Heart right ventricle (tissue), 16 donors: ENCODE measurements around the gene PCDHB2. TPM values are rescaled to one million over a fixed set of nuclear protein-coding genes. Genes with fewer than 3 reads are reported as not detected.
A peak's percentile ranks its signal among the peaks of the same experiment; 100 is the strongest.
"Not testable (repeated sequence)": the region's sequence is repeated elsewhere in the genome, so short reads cannot be mapped to it uniquely, and the experiment has no call there.

ENCODE experiments used
- ATAC-seq, 8 donors: fragments of 200-7000 bp; cut with Tn5 transposase; one replicate each; pipeline ENCODE4 v1.9.1; 2020; ENCODE audit warnings: mild to moderate bottlenecking in 8 of 8, moderate library complexity in 8 of 8, moderate number of reproducible peaks in 1 of 8
- DNase-seq, 2 donors: peaks; one replicate each; pipeline ENCODE4 v3.0.0-alpha.2; 2020
- H3K27ac ChIP-seq, 10 donors: fragments of 200-600 bp; sonication (generic) in 2 of 10; one replicate each; pipeline versions ENCODE4 v1.5.0 to v1.8.0; 2020 to 2022; ENCODE audit warnings: mild to moderate bottlenecking in 3 of 10
- H3K27me3 ChIP-seq, 7 donors: fragments of 200-600 bp; one replicate each; pipeline ENCODE4 v1.8.0; 2021 to 2022; ENCODE audit warnings: mild to moderate bottlenecking in 2 of 7
- H3K36me3 ChIP-seq, 9 donors: fragments of 200-600 bp; sonication (generic) in 1 of 9; one replicate each; pipeline versions ENCODE4 v1.5.0 to v1.8.0; 2020 to 2022; ENCODE audit warnings: mild to moderate bottlenecking in 2 of 9
- H3K4me1 ChIP-seq, 9 donors: fragments of 200-600 bp; sonication (generic) in 1 of 9; one replicate each; pipeline versions ENCODE4 v1.5.0 to v1.8.0; 2020 to 2022; ENCODE audit warnings: mild to moderate bottlenecking in 4 of 9
- H3K4me3 ChIP-seq, 10 donors: fragments of 200-600 bp; sonication (generic) in 2 of 10; one replicate each; pipeline versions ENCODE4 v1.5.0 to v1.8.0; 2020 to 2022; ENCODE audit warnings: mild to moderate bottlenecking in 7 of 10, moderate library complexity in 2 of 10
- H3K9me3 ChIP-seq, 11 donors: fragments of 200-600 bp in 10 of 11; sonication (generic) in 2 of 11; one replicate each; pipeline versions ENCODE4 v1.5.0 to v1.8.0; 2013 to 2022; ENCODE audit warnings: mild to moderate bottlenecking in 2 of 11, control low read depth in 1 of 11, moderate library complexity in 1 of 11
- WGBS, 2 donors: extraction: QIAGEN DNeasy Blood & Tissue Kit; methylation state at CpG; one replicate each; pipeline ENCODE4 v1.1.7; 2013; ENCODE audit warnings: inconsistent platforms in 1 of 2; 5-methylcytosine and 5-hydroxymethylcytosine counted together
- intact Hi-C, 10 donors: fragments of 100-400 bp; cut with DNase I; formaldehyde crosslinking; loops; one replicate each; pipeline versions ENCODE4 v1.11.1 to v1.14.2; 2022
- polyA plus RNA-seq, 2 donors: library from polyadenylated mRNA; stranded (reverse); fragments of 200-250 nt; gene quantifications; one replicate each; pipeline ENCODE4 v1.2.3, GENCODE V29; 2013
- total RNA-seq, 10 donors: library from RNA; stranded (reverse); fragmentation: NEBNext Ultra II Directional in 3 of 10; extraction: Animal tissue kit (Norgen Biotek cat#: 25700) in 3 of 10; gene quantifications; one replicate each; pipeline versions ENCODE4 v1.2.1 to v1.2.4, GENCODE V29; 2021 to 2023
- TF ChIP-seq, protein P1 (sequence below), 9 donors: fragments of 200-600 bp; sonication (generic) in 2 of 9; IDR thresholded peaks; one replicate each; pipeline versions ENCODE4 v1.5.0 to v1.8.0; 2021 to 2022; ENCODE audit warnings: antibody characterized with exemption in 9 of 9, mild to moderate bottlenecking in 5 of 9, moderate library complexity in 1 of 9
- donor health status: Arrhythmogenic right ventricular cardiomyopathy.
- donor health status: ischemic (EF 13 %, LVEDD 7.1; RV severe dilation, severe dysfunction).
- donor health status: healthy with polysubstance abuse.
- donor health status: DM: no; HTN: yes; CAD: no.
- donor health status: DM: no; HTN: no; CAD: no.
- donor health status: ischemic (EF 25% LVEDD 6.9; RV normal size, moderate dysfunction).
- donor health status: ischemic (EF 25% LVEDD 5.7; RV mildly dilated, moderate dysfunction).
- donor health status: healthy.
- donor health status: DM: yes; HTN: yes; CAD: no.
- donor health status: Ischemic cardiomyopathy.
- donor health status: ischemic (EF 35%, LVEDD 5.7; RV mildly dilated, moderate dysfunction).
- donor health status: nonischemic (EF 11% LVEDD 7.7; RV severe dilation, severe dysfunction).
- donor health status: DM: yes; HTN: yes; CAD: no.
- donor health status: PGD.
- donor health status: ischemic (EF 29% LVEDD 5.4; RV normal size, mild dysfunction).
- donor health status: nonischemic (EF 23%, LVEDD 6.1; RV moderate dilation, normal function).

The PCDHB2 gene
- total and polyA plus RNA-seq, 12 donors: 0.58 to 3.8 (median 2.1) TPM

DNA sequence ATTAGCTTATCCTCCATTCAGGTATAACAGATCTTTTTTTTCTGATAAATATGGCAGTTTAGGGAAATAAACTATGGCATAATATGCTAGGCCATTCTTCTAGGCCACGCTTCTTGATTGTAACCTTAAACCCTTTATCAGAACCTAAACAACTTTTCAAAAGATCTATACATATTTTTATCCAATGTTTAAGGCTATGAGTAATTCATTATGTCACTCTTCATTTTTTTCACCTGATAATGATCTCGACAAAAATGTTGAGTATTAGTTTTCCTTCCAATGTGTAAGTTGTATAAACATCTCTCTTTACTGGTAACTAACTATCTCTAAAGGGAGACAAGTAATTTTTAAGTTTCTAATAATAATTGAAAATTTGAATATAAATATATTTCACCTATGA is 24.8 kb downstream of the PCDHB2 start:
- peaks cover 0 to 25% (median 18%) of the 10 kb centered on the region in 7 donors for H3K27me3 ChIP-seq
- H3K4me3 ChIP-seq: no peak overlapping the region
- H3K36me3 ChIP-seq: no peaks in the 10 kb centered on the region
- no peak for DNase-seq
- TF ChIP-seq, protein P1, sequence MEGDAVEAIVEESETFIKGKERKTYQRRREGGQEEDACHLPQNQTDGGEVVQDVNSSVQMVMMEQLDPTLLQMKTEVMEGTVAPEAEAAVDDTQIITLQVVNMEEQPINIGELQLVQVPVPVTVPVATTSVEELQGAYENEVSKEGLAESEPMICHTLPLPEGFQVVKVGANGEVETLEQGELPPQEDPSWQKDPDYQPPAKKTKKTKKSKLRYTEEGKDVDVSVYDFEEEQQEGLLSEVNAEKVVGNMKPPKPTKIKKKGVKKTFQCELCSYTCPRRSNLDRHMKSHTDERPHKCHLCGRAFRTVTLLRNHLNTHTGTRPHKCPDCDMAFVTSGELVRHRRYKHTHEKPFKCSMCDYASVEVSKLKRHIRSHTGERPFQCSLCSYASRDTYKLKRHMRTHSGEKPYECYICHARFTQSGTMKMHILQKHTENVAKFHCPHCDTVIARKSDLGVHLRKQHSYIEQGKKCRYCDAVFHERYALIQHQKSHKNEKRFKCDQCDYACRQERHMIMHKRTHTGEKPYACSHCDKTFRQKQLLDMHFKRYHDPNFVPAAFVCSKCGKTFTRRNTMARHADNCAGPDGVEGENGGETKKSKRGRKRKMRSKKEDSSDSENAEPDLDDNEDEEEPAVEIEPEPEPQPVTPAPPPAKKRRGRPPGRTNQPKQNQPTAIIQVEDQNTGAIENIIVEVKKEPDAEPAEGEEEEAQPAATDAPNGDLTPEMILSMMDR (IDR thresholded peaks at IDR 0.05): no peak
- intact Hi-C loops: no loop called here
- H3K9me3 ChIP-seq: peaks cover 0 to 78% (median 14%) of the 10 kb centered on the region in 11 donors
- no peak for ATAC-seq
- no peaks in the 10 kb centered on the region for H3K4me1 ChIP-seq
- 27 to 42% methylated on average over 2 of the region's 2 CpGs for WGBS, 2 donors
- H3K27ac ChIP-seq: no peak overlapping the region

DNA sequence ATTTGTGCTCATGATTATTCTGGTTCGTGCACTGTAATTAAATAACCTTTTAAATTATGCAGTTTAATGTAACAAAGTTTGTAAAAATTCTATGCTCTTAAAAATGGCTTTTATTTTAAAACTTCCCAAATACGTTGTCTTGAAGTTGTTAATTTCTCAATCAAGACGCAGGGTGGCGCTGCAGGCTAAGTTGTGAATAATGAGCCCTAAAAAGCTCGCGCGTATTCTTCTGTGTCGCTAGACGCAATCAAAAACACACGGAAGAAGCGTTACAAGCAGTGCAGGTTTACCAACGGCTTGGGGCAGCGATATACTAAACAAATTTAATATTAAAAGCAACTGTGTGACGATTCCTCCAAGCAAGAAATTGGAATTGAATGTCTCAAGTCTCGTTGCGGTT is 27.1 kb downstream of the PCDHB2 start, which contains the start of gene PCDHB4:
Gene PCDHB4, plus strand, starts transcription at position 256 of the 400 bp plus-strand sequence. CDS start 181 bp downstream, outside the sequence.
- intact Hi-C loops: loop anchor here in 1 of 10 donors (10.0 kb wide), 1 partner anchor 443 kb away; no protein-coding TSS in a partner anchor
- TF ChIP-seq, protein P1 (IDR thresholded peaks at IDR 0.05): peak in 8 of 9 donors; percentile 20 to 60 (median 43)
- Histone ChIP-seq H3K27me3 (peaks cover 0 to 37% (median 19%) of the 10 kb centered on the region in 7 donors), H3K27ac (peak within 1 kb of the TSS in 3 of 10 donors; percentile 3 to 55 (median 35)), H3K36me3 (no peaks in the 10 kb centered on the region), H3K9me3 (peaks cover 0 to 74% (median 10%) of the 10 kb centered on the region in 11 donors), H3K4me1 (no peaks in the 10 kb centered on the region), H3K4me3 (peak within 1 kb of the TSS; percentile 4 to 59 (median 35))
- ATAC-seq (peak in 1 of 8 donors; percentile 51), DNase-seq (peak in 1 of 2 donors; percentile 45)
- WGBS, 2 donors: 14 to 15% methylated on average over 16 of the region's 16 CpGs

DNA sequence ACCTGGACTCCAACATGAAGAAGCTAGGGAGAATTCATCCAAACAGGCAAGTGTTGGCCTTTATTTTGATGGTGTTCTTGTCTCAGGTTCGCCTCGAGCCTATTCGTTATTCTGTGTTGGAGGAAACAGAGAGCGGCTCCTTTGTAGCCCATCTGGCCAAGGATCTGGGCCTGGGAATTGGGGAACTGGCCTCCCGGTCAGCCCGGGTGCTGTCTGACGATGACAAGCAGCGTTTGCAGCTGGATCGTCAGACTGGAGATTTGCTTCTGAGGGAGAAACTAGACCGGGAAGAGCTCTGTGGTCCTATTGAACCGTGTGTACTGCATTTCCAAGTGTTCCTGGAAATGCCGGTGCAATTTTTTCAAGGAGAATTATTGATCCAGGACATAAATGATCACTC is 27.6 kb downstream of the PCDHB2 start:
- H3K36me3 ChIP-seq: no peaks in the 10 kb centered on the region
- TF ChIP-seq, protein P1 (IDR thresholded peaks at IDR 0.05): no peak
- no peaks in the 10 kb centered on the region for H3K4me1 ChIP-seq
- H3K27ac ChIP-seq: peak overlapping the region in 3 of 10 donors; percentile 3 to 55 (median 35)
- ATAC-seq (peak in 2 of 8 donors; percentile 44 to 49), DNase-seq (no peak)
- 31% methylated on average over 12 of the region's 12 CpGs for WGBS, 2 donors
- intact Hi-C loops: loop anchor here in 1 of 10 donors (10.0 kb wide), 1 partner anchor 443 kb away; no protein-coding TSS in a partner anchor
- peaks cover 0 to 74% (median 7%) of the 10 kb centered on the region in 11 donors for H3K9me3 ChIP-seq
- H3K4me3 ChIP-seq: peak overlapping the region; percentile 4 to 59 (median 35)
- peaks cover 0 to 41% (median 19%) of the 10 kb centered on the region in 7 donors for H3K27me3 ChIP-seq

DNA sequence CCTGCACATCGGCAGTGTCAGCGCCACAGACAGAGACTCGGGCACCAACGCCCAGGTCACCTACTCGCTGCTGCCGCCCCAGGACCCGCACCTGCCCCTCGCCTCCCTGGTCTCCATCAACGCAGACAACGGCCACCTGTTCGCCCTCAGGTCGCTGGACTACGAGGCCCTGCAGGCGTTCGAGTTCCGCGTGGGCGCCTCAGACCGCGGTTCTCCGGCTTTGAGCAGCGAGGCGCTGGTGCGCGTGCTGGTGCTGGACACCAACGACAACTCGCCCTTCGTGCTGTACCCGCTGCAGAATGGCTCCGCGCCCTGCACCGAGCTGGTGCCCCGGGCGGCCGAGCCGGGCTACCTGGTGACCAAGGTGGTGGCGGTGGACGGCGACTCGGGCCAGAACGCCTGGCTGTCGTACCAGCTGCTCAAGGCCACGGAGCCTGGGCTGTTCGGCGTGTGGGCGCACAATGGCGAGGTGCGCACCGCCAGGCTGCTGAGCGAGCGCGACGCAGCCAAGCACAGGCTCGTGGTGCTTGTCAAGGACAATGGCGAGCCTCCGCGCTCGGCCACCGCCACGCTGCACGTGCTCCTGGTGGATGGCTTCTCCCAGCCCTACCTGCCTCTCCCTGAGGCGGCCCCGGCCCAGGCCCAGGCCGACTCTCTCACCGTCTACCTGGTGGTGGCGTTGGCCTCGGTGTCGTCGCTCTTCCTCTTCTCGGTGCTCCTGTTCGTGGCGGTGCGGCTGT is 29.2 kb downstream of the PCDHB2 start:
- DNase-seq, H3K4me1 ChIP-seq, H3K36me3 ChIP-seq, ATAC-seq, H3K4me3 ChIP-seq, H3K27ac ChIP-seq: not testable (repeated sequence)
- peaks cover 0 to 42% (median 19%) of the 10 kb centered on the region in 7 donors for H3K27me3 ChIP-seq
- peaks cover 0 to 75% (median 6%) of the 10 kb centered on the region in 11 donors for H3K9me3 ChIP-seq
- WGBS, 2 donors: 27 to 29% methylated on average over 43 to 62 of the region's 73 CpGs
- intact Hi-C loops: loop anchor here in 1 of 10 donors (10.0 kb wide), 1 partner anchor 441 kb away; no protein-coding TSS in a partner anchor
